Heart left ventricle (tissue), 16 donors: Measurements from ENCODE around the gene TRPV5. TPM values are rescaled to one million over a fixed set of nuclear protein-coding genes. Genes with fewer than 3 reads are reported as not detected.

Experiments used
- ATAC-seq, 4 donors: fragments of 200-7000 bp; cut with Tn5 transposase; one replicate each; pipeline ENCODE4 v1.9.1; 2020 to 2022; ENCODE audit warnings: moderate library complexity in 4 of 4, mild to moderate bottlenecking in 3 of 4, moderate number of reproducible peaks in 1 of 4
- DNase-seq, 5 donors: peaks; one replicate each; pipeline ENCODE4 v3.0.0-alpha.2; 2020
- H3K27ac ChIP-seq, 12 donors: fragments of 200-600 bp; sonication (generic) in 4 of 12; one replicate each; pipeline versions ENCODE4 v1.5.0 to v1.8.0; 2016 to 2022; ENCODE audit warnings: mild to moderate bottlenecking in 2 of 12
- H3K27me3 ChIP-seq, 9 donors: fragments of 200-600 bp; sonication (generic) in 2 of 9; one replicate each; pipeline versions ENCODE4 v1.5.1 to v1.8.0; 2016 to 2022; ENCODE audit warnings: mild to moderate bottlenecking in 3 of 9
- H3K36me3 ChIP-seq, 9 donors: fragments of 200-600 bp; sonication (generic) in 2 of 9; one replicate each; pipeline versions ENCODE4 v1.5.0 to v1.8.0; 2018 to 2022; ENCODE audit warnings: mild to moderate bottlenecking in 2 of 9
- H3K4me1 ChIP-seq, 12 donors: fragments of 200-600 bp; sonication (generic) in 4 of 12; one replicate each; pipeline versions ENCODE4 v1.5.0 to v1.8.0; 2016 to 2022; ENCODE audit warnings: mild to moderate bottlenecking in 3 of 12
- H3K4me3 ChIP-seq, 12 donors: fragments of 200-600 bp; sonication (generic) in 4 of 12; one replicate each; pipeline versions ENCODE4 v1.5.0 to v1.8.0; 2017 to 2022; ENCODE audit warnings: mild to moderate bottlenecking in 9 of 12, moderate library complexity in 4 of 12
- H3K9me3 ChIP-seq, 12 donors: fragments of 200-600 bp; sonication (generic) in 4 of 12; one replicate each; pipeline versions ENCODE4 v1.5.0 to v1.8.0; 2016 to 2022; ENCODE audit warnings: mild to moderate bottlenecking in 1 of 12
- CTCF ChIP-seq, 12 donors: fragments of 200-600 bp; sonication (generic) in 4 of 12; IDR thresholded peaks; one replicate each; pipeline versions ENCODE4 v1.5.0 to v1.8.0; 2018 to 2022; ENCODE audit warnings: antibody characterized with exemption in 12 of 12, mild to moderate bottlenecking in 5 of 12
- POLR2A ChIP-seq, 2 donors: fragments of 450-650 bp; IDR thresholded peaks; one replicate each; pipeline ENCODE4 v1.6.1; 2017; ENCODE audit warnings: antibody characterized with exemption in 2 of 2, mild to moderate bottlenecking in 2 of 2, moderate library complexity in 2 of 2
- WGBS, 4 donors: extraction: QIAGEN DNeasy Blood & Tissue Kit in 2 of 4; methylation state at CpG; one replicate each; pipeline versions ENCODE4 v1.1.5 to v1.1.7; 2013 to 2018; 5-methylcytosine and 5-hydroxymethylcytosine counted together
- intact Hi-C, 10 donors: fragments of 100-400 bp; cut with DNase I; formaldehyde crosslinking; loops; one replicate each; pipeline versions ENCODE4 v1.11.1 to v1.14.2; 2022
- polyA plus RNA-seq, 2 donors: library from polyadenylated mRNA; stranded (reverse); fragments of 200-250 nt; gene quantifications; one replicate each; pipeline ENCODE4 v1.2.3, GENCODE V29; 2013
- total RNA-seq, 9 donors: library from RNA; depleted of rRNA in 2 of 9; stranded (reverse); fragments of >200 nt in 2 of 9; fragmentation: NEBNext Ultra II Directional in 3 of 9; extraction: Animal tissue kit (Norgen Biotek cat#: 25700) in 3 of 9; gene quantifications; one replicate each; pipeline versions ENCODE4 v1.1.0 to v1.2.4, GENCODE V29; 2016 to 2023
- donor health status: ischemic (EF 13 %, LVEDD 7.1; RV severe dilation, severe dysfunction).
- donor health status: healthy with polysubstance abuse.
- donor health status: DM: no; HTN: yes; CAD: no.
- donor health status: DM: no; HTN: no; CAD: no.
- donor health status: ischemic (EF 25% LVEDD 6.9; RV normal size, moderate dysfunction).
- donor health status: ischemic (EF 25% LVEDD 5.7; RV mildly dilated, moderate dysfunction).
- donor health status: healthy.
- donor health status: DM: yes; HTN: yes; CAD: no.
- donor health status: ischemic (EF 35%, LVEDD 5.7; RV mildly dilated, moderate dysfunction).
- donor health status: nonischemic (EF 11% LVEDD 7.7; RV severe dilation, severe dysfunction).
- donor health status: DM: yes; HTN: yes; CAD: no.
- donor health status: PGD.
- donor health status: ischemic (EF 29% LVEDD 5.4; RV normal size, mild dysfunction).
- donor health status: nonischemic (EF 23%, LVEDD 6.1; RV moderate dilation, normal function).

Gene TRPV5
- total and polyA plus RNA-seq, 11 donors, result not detected

GRCh38 chr7:142945001-142945400 is 11.5 kb upstream of the TRPV5 start:
- intact Hi-C loops, result no loop called here
- no peak for TF ChIP-seq POLR2A (IDR thresholded peaks at IDR 0.05)
- TF ChIP-seq CTCF (IDR thresholded peaks at IDR 0.05), result no peak
- Histone ChIP-seq H3K4me3 (no peak overlapping the region), H3K27ac (no peak overlapping the region), H3K4me1 (peaks cover 0 to 7% (median 0%) of the 10 kb centered on the region in 12 donors), H3K36me3 (no peaks in the 10 kb centered on the region), H3K9me3 (no peaks in the 10 kb centered on the region), H3K27me3 (no peaks in the 10 kb centered on the region)
- 57 to 71% (median 65%) methylated on average over 3 of the region's 3 CpGs for WGBS, 4 donors
- no peak for DNase-seq
- ATAC-seq, result no peak

DNA sequence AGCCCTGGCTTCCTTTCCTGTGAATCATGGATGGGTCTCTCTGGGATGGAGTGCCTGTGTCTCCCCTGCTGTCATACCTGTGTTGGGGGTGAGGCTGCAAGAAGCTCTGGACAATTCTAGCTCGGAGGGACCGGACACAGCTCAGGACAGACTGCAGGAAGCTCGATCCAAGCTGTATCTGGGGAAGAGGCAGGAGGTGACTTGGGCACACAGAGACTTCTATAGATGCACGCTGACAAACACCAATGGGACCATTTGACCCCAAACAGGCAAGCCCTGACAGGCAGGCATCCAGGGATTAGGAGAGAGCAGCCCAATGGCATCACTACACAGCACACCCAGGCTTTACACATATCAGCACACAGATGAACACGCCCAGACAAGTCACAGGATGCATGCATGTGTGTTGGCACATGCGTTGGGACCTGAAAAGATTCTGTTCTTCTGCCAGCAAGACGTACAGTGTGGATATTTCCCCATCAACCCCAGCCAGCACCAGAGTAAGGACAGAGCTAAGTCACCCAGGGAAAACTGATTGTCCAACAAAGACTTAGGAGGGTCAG is 10.2 kb upstream of the TRPV5 start:
- WGBS, 4 donors, result 81 to 86% (median 83%) methylated on average over 6 to 7 of the region's 7 CpGs

DNA sequence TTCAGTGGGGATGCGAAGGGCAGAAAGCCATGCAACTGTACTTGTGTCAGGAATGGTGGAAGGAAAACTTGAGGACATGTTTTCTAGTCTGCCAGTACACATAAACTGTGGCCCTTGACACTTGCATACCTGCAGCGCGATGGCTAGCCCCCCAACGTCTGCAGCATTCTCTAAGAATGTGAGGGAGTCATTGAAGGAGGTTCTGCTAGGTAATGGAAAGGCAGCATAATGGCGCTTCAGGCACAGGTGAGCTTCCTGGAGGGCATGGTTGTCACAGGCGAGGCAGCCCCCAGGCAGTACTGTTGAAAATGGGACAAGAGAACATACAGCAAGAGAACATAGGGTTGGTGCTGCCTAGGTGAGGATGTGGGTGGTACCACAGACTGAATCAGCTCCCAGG is 9.2 kb upstream of the TRPV5 start:
- 87 to 95% (median 91%) methylated on average over 6 of the region's 6 CpGs for WGBS, 4 donors
- no peaks in the 10 kb centered on the region for H3K36me3 ChIP-seq
- peaks cover 0 to 7% (median 0%) of the 10 kb centered on the region in 12 donors for H3K4me1 ChIP-seq
- H3K27me3 ChIP-seq, result no peaks in the 10 kb centered on the region
- DNase-seq, result no peak
- no peaks in the 10 kb centered on the region for H3K9me3 ChIP-seq
- ATAC-seq, result no peak
- no peak overlapping the region for H3K27ac ChIP-seq
- no peak overlapping the region for H3K4me3 ChIP-seq
- intact Hi-C loops, result no loop called here
- TF ChIP-seq CTCF (IDR thresholded peaks at IDR 0.05) (no peak), POLR2A (IDR thresholded peaks at IDR 0.05) (no peak)

More for the DNA sequence above, 10.2 kb upstream of the TRPV5 start:
- peaks cover 0 to 7% (median 0%) of the 10 kb centered on the region in 12 donors for H3K4me1 ChIP-seq
- H3K4me3 ChIP-seq, result no peak overlapping the region
- H3K27ac ChIP-seq, result no peak overlapping the region
- TF ChIP-seq POLR2A (IDR thresholded peaks at IDR 0.05) (no peak), CTCF (IDR thresholded peaks at IDR 0.05) (no peak)
- H3K36me3 ChIP-seq, result no peaks in the 10 kb centered on the region
- H3K27me3 ChIP-seq, result no peaks in the 10 kb centered on the region
- H3K9me3 ChIP-seq, result no peaks in the 10 kb centered on the region
- ATAC-seq (no peak), DNase-seq (no peak)
- intact Hi-C loops, result no loop called here

DNA sequence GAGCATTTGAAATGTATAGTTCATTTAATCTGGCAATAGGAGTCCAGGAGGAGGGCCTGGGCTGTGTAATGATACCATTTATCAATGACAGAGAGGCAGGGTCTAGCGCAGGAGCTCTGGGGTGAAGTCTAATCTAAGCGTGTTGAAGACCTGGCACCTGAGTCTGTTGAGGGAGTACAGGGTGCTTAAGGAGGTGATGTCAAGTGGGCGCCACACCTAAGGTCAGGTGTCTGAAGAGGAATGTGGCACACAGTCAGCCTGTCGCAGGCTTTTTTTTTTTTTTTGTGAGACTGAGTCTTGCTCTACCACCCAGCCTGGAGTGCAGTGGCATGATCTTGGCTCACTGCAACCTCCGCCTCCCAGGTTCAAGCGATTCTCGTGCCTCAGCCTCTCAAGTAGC is 8.0 kb upstream of the TRPV5 start:
- Histone ChIP-seq H3K36me3 (no peaks in the 10 kb centered on the region), H3K4me3 (no peak overlapping the region), H3K27me3 (no peaks in the 10 kb centered on the region), H3K4me1 (peaks cover 0 to 7% (median 0%) of the 10 kb centered on the region in 12 donors), H3K9me3 (no peaks in the 10 kb centered on the region), H3K27ac (no peak overlapping the region)
- no peak for DNase-seq
- TF ChIP-seq CTCF (IDR thresholded peaks at IDR 0.05) (no peak), POLR2A (IDR thresholded peaks at IDR 0.05) (no peak)
- WGBS, 4 donors, result 82 to 90% (median 85%) methylated on average over 7 of the region's 7 CpGs
- intact Hi-C loops, result no loop called here
- ATAC-seq, result no peak
